Left renal cortex interstitium (tissue), 4 donors: ENCODE measurements around the gene PCDHGB4. TPM values are rescaled to one million over a fixed set of nuclear protein-coding genes. Genes with fewer than 3 reads are reported as not detected.
"Not testable (repeated sequence)": the region's sequence is repeated elsewhere in the genome, so short reads cannot be mapped to it uniquely, and the experiment has no call there.

Experiments
- DNase-seq, 4 donors: peaks; one replicate each; pipeline ENCODE4 v3.0.0-alpha.2; 2013; ENCODE audit warnings: low read depth in 4 of 4, low spot score in 2 of 4, missing footprints in 1 of 4
- polyA plus RNA-seq, 4 donors: library from polyadenylated mRNA; unstranded; fragments of 120-200 nt; gene quantifications; one replicate each; pipeline ENCODE4 v1.2.1, GENCODE V29; 2013; ENCODE audit not compliant: insufficient read length in 4 of 4

Gene PCDHGB4
- polyA plus RNA-seq, 4 donors: 4.4 to 6.1 (median 5.8) TPM

DNA sequence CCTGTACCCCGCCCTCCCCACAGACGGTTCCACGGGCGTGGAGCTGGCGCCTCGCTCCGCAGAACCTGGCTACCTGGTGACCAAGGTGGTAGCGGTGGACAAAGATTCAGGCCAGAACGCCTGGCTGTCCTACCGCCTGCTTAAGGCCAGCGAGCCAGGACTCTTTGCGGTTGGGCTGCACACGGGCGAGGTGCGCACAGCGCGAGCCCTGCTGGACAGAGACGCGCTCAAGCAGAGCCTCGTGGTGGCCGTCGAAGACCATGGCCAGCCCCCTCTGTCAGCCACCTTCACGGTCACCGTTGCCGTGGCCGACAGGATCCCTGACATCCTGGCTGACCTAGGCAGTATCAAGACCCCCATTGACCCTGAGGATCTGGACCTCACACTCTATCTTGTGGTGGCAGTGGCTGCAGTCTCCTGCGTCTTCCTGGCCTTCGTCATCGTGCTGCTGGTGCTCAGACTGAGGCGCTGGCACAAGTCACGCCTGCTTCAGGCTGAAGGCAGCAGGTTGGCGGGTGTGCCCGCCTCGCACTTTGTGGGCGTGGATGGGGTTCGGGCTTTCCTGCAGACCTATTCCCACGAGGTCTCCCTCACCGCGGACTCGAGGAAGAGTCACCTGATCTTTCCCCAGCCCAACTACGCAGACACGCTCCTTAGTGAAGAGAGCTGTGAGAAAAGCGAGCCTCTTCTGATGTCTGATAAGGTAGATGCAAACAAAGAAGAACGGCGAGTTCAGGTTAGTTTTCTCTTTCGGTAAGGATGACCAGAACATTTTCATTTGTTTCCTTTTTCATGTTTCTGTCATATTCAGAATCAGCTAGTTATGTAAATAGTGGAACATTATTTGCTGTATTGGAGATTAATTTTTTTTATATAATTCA, 21.2 kb upstream of the PCDHGB4 start:
- DNase-seq: no peak

DNA sequence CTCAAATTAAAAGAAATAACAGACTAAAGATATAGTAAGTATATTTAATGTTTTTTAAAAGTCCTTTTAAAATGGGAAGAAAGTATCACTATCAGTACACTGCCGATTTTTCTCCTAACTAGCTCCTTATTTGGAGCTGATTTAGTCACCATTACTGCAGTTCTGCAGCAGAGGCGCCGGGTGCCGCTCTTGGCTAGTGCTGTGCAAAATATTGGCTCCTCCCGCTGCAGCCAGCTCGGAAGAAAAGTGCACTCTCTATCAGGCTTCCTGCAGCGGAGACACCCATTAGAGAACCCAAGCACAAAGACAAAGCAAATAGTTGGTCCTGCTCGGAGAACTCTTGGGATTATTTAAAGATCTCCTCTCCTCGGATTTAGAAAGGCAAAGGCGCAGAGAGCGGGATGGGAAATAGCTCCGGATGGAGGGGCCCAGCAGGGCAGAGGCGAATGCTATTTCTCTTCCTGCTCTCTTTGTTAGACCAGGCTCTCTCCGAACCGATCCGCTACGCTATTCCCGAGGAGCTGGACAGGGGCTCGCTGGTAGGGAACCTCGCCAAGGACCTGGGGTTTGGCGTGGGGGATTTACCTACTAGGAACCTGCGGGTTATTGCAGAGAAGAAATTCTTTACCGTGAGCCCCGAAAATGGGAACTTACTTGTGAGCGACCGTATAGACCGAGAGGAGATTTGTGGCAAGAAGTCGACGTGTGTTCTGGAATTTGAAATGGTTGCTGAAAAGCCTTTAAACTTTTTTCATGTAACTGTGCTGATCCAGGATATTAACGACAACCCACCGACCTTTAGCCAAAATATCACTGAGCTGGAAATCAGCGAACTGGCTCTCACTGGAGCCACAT, 17.3 kb upstream of the PCDHGB4 start, which contains the start of gene PCDHGB3:
TSS of gene PCDHGB3 (plus strand) at position 249 of the 855 bp plus-strand sequence. CDS start at position 402, 153 bp downstream.
- DNase-seq: no peak

DNA sequence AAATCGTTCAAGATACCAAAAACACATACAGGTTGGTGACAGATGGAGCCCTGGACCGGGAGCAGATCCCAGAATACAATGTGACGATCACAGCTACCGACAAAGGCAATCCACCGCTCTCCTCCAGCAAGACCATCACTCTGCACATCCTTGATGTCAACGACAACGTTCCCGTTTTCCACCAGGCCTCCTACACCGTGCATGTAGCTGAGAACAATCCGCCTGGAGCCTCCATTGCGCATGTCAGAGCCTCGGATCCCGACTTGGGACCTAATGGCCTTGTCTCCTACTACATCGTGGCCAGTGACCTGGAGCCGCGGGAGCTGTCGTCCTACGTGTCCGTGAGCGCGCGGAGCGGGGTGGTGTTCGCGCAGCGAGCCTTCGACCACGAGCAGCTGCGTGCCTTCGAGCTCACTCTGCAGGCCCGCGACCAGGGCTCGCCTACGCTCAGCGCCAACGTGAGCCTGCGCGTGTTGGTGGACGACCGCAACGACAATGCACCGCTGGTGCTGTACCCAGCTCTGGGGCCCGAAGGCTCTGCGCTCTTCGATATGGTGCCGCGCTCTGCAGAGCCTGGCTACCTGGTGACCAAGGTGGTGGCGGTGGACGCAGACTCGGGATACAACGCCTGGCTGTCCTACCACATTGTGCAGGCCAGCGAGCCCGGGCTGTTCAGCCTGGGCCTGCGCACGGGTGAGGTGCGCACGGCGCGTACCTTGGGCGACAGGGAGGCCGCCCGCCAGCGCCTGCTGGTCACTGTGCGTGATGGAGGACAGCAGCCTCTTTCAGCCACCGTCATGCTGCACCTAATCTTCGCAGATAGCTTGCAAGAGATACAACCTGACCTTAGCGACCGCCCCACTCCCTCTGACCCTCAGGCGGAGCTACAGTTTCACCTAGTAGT, 15.7 kb upstream of the PCDHGB4 start:
- no peak for DNase-seq

DNA sequence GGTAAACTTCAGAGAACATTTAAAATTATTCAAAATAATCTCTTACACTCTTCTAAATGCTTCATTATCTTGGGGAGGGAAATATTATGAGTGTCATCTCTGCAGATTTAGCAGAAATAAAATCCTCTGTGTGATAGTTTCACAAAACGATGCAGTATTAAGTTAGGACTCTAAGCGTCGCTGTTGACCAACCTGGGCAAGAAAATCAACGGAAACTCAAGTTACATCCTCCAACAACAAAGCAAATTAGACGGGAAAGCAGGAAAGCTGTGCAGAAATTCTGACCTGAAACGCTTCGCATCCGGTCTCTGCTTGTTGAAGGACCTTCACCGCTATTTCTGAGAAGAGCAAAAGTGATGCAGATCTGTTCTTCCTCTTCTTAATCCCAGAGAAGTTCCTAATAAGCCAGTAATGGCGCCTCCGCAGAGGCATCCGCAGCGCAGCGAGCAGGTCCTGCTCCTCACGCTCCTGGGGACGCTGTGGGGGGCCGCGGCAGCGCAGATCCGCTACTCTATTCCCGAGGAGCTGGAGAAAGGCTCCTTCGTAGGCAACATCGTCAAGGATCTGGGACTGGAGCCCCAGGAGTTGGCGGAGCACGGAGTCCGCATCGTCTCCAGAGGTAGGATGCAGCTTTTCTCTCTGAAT, 13.7 kb upstream of the PCDHGB4 start, which contains the start of gene PCDHGA6:
TSS of gene PCDHGA6 (plus strand) at position 219 of the 645 bp plus-strand sequence. CDS start at position 412, 193 bp downstream.
- no peak for DNase-seq

DNA sequence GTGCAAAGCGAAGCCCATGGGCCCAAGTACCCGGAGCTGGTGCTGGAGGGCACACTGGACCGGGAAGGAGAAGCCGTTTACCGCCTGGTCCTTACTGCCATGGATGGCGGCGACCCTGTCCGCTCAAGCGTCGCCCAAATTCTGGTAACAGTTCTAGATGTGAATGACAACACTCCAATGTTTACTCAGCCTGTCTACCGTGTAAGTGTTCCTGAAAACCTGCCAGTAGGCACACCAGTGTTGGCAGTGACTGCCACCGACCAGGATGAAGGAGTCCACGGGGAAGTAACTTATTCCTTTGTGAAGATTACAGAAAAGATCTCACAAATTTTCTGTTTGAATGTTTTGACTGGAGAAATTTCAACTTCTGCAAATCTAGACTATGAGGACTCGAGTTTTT, 12.9 kb upstream of the PCDHGB4 start:
- no peak for DNase-seq

DNA sequence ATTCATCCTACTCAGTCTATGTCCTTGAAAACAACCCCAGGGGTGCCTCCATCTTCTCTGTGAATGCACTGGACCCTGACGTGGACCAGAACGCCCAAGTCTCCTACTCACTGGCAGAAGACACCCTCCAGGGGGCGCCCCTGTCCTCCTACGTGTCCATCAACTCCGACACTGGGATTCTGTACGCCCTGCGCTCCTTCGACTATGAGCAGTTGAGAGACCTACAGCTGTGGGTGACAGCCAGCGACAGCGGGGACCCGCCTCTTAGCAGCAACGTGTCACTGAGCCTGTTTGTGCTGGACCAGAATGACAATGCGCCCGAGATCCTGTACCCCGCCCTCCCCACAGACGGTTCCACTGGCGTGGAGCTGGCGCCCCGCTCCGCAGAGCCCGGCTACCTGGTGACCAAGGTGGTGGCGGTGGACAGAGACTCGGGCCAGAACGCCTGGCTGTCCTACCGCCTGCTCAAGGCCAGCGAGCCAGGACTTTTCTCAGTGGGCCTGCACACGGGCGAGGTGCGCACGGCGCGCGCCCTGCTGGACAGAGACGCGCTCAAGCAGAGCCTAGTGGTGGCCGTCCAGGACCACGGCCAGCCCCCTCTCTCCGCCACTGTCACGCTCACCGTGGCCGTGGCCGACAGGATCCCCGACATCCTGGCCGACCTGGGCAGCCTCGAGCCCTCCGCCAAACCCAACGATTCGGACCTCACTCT, 11.9 kb upstream of the PCDHGB4 start:
- not testable (repeated sequence) for DNase-seq

DNA sequence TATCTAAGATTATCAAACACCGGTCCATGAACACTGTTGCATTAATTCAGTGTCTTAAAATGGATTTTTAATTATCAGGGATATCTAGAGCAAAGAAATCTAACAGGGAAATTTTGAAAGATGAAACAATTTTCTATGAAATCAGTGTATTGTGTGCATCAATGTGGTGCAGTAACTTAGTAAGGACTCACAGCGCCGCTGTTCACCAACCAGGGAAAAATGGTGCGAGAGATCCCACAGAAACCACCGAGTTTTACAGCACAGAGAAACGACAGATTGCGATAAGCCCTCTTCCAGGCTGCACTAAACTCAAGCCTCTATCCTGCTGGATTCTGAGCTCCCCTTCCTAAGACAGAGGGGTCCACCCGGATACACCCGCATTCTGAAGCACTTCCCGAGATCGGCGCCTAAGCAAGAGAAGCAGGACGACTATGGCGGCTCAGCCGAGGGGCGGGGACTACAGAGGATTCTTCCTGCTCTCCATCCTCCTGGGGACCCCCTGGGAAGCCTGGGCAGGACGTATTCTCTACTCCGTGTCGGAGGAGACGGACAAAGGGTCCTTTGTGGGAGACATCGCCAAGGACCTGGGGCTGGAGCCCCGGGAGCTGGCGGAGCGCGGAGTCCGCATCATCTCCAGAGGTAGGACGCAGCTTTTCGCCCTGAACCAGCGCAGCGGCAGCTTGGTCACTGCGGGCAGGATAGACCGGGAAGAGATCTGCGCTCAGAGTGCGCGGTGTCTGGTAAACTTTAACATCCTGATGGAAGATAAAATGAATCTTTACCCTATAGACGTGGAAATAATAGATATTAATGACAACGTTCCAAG, 4.8 kb upstream of the PCDHGB4 start, which contains the start of gene PCDHGA7:
TSS of gene PCDHGA7 (plus strand) at position 274 of the 826 bp plus-strand sequence. CDS start at position 432, 158 bp downstream.
- no peak for DNase-seq

DNA sequence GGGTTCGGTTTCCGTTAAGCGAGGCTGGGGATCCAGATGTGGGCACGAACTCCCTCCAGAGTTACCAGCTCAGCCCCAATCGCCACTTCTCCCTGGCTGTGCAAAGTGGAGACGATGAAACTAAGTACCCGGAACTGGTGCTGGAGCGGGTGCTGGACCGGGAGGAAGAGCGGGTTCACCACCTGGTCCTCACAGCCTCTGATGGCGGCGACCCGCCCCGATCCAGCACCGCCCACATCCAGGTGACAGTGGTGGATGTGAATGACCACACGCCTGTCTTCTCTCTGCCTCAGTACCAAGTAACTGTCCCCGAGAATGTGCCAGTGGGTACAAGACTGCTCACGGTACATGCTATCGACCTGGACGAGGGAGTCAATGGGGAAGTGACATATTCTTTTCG, 4.2 kb upstream of the PCDHGB4 start:
- DNase-seq: no peak

DNA sequence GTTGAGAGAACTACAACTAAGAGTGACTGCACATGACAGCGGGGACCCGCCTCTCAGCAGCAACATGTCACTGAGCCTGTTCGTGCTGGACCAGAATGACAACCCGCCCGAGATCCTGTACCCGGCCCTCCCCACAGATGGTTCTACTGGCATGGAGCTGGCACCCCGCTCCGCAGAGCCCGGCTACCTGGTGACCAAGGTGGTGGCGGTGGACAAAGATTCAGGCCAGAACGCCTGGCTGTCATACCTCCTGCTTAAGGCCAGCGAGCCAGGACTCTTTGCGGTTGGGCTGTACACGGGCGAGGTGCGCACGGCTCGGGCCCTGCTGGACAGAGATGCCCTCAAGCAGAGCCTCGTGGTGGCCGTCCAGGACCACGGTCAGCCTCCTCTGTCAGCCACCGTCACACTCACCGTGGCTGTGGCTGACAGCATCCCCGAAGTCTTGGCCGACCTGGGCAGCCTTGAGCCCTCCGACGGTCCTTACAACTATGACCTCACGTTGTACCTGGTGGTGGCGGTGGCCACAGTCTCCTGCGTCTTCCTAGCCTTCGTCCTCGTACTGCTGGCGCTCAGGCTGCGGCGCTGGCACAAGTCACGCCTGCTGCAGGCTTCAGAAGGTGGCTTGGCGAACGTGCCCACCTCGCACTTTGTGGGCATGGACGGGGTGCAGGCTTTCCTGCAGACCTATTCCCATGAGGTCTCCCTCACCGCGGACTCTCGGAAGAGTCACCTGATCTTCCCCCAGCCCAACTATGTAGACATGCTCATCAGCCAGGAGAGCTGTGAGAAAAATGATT, 2.8 kb upstream of the PCDHGB4 start:
- DNase-seq: no peak

DNA sequence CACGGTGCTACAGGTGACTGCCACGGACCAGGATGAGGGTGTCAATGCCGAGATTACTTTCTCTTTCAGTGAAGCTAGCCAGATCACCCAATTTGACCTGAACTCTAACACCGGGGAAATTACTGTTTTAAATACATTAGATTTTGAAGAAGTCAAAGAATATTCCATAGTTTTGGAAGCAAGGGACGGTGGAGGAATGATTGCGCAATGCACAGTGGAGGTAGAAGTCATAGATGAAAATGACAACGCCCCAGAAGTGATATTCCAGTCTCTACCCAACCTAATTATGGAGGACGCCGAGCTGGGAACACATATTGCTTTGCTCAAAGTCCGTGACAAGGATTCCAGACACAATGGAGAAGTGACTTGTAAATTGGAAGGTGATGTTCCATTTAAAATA, 1.2 kb downstream of the PCDHGB4 start:
- DNase-seq: no peak

DNA sequence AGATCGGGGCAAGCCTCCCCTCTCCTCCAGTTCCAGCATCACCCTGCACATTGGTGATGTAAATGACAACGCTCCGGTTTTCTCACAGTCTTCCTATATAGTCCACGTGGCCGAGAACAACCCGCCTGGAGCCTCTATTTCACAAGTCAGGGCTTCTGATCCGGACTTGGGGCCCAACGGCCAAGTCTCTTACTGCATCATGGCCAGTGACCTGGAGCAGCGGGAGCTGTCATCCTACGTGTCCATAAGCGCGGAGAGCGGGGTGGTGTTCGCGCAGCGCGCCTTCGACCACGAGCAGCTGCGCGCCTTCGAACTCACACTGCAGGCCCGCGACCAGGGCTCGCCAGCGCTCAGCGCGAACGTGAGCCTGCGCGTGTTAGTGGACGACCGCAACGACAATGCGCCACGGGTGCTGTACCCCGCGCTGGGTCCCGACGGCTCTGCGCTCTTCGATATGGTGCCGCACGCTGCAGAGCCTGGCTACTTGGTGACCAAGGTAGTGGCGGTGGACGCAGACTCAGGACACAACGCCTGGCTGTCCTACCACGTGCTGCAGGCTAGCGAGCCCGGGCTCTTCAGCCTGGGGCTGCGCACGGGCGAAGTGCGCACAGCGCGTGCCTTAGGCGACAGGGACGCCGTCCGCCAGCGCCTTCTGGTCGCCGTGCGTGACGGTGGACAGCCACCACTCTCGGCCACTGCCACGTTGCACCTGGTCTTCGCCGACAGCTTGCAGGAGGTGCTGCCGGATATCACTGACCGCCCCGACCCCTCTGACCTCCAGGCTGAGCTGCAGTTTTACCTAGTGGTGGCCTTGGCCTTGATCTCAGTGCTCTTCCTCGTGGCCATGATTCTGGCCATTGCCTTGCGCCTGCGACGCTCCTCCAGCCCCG, 1.9 kb downstream of the PCDHGB4 start:
- DNase-seq: no peak

DNA sequence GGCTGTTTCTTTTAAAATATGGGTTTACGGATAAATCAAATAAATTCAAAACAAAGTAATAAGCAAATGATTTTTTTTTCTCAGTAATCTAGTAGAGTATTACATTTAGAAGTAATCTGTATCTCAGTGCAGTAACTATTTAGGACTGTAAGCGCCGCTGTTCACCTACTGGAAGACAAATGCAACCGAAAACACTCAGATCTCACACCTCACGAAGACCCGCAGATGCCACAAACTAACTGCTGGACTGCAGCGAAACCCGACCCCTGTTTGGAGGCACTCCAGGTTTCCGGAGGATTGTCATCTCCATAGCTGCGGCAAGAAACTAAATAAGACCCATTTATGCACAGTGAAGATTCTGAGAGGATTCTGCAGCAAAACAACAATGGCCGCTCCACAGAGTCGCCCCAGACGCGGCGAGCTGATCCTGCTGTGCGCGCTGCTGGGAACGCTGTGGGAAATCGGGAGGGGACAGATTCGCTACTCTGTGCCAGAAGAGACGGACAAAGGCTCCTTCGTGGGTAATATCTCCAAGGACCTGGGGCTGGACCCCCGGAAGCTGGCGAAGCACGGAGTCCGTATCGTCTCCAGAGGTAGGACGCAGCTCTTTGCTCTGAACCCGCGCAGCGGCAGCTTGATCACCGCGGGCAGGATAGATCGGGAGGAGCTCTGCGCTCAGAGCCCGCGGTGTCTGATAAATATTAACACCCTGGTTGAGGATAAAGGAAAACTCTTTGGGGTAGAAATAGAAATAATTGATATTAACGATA, 5.1 kb downstream of the PCDHGB4 start, which contains the start of gene PCDHGA8:
TSS of gene PCDHGA8 (plus strand) at position 205 of the 770 bp plus-strand sequence. CDS start at position 386, 181 bp downstream.
- DNase-seq: no peak

DNA sequence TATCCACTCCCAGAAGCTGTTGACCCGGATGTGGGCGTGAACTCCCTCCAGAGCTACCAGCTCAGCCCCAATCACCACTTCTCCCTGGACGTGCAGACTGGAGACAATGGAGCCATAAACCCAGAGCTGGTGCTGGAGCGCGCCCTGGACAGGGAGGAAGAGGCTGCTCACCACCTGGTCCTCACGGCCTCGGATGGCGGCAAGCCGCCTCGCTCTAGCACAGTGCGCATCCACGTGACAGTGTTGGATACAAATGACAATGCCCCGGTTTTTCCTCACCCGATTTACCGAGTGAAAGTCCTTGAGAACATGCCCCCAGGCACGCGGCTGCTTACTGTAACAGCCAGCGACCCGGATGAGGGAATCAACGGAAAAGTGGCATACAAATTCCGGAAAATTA, 5.8 kb downstream of the PCDHGB4 start:
- no peak for DNase-seq

DNA sequence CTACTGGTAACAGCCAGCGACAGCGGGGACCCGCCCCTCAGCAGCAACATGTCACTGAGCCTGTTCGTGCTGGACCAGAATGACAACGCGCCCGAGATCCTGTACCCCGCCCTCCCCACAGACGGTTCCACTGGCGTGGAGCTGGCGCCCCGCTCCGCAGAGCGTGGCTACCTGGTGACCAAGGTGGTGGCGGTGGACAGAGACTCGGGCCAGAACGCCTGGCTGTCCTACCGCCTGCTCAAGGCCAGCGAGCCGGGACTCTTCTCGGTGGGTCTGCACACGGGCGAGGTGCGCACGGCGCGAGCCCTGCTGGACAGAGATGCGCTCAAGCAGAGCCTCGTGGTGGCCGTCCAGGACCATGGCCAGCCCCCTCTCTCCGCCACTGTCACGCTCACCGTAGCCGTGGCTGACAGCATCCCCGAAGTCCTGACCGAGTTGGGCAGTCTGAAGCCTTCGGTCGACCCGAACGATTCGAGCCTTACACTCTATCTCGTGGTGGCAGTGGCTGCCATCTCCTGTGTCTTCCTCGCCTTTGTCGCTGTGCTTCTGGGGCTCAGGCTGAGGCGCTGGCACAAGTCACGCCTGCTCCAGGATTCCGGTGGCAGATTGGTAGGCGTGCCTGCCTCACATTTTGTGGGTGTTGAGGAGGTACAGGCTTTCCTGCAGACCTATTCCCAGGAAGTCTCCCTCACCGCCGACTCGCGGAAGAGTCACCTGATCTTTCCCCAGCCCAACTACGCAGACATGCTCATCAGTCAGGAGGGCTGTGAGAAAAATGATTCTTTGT, 7.1 kb downstream of the PCDHGB4 start:
- DNase-seq: not testable (repeated sequence)
